Peyer's patch (tissue), 4 donors: ENCODE results near the gene KCNQ1. TPM values are rescaled to one million over a fixed set of nuclear protein-coding genes. Genes with fewer than 3 reads are reported as not detected.

Source experiments
- DNase-seq, 3 donors: peaks; one replicate each; pipeline ENCODE4 v3.0.0-alpha.2; 2017 to 2019
- H3K27ac ChIP-seq, 4 donors: fragments of 200-600 bp; sonication (generic); one replicate each; pipeline ENCODE4 v1.5.1; 2016 to 2019
- H3K27me3 ChIP-seq, 2 donors: fragments of 200-600 bp; sonication (generic); one replicate each; pipeline ENCODE4 v1.5.1; 2019
- H3K36me3 ChIP-seq, 3 donors: fragments of 200-600 bp; sonication (generic); one replicate each; pipeline ENCODE4 v1.5.1; 2016 to 2019
- H3K4me1 ChIP-seq, 4 donors: fragments of 200-600 bp; sonication (generic); one replicate each; pipeline ENCODE4 v1.5.1; 2016 to 2019
- H3K4me3 ChIP-seq, 4 donors: fragments of 200-600 bp; sonication (generic); 1 replicate in 3 of 4; 2 replicates in 1 of 4; pipeline ENCODE4 v1.5.1; 2016 to 2019; ENCODE audit warnings: mild to moderate bottlenecking in 1 of 4
- H3K9me3 ChIP-seq, 4 donors: fragments of 200-600 bp; sonication (generic); one replicate each; pipeline ENCODE4 v1.5.1; 2016 to 2019; ENCODE audit warnings: mild to moderate bottlenecking in 1 of 4
- POLR2A ChIP-seq, 2 donors: fragments of 450-650 bp; IDR thresholded peaks; one replicate each; pipeline ENCODE4 v1.5.1; 2017; ENCODE audit warnings: antibody characterized with exemption in 2 of 2, mild to moderate bottlenecking in 2 of 2, moderate library complexity in 2 of 2
- total RNA-seq, 4 donors: library from RNA; depleted of rRNA; stranded (reverse); fragments of >200 nt; gene quantifications; one replicate each; pipeline ENCODE4 v1.1.0, GENCODE V29; 2016
- TF ChIP-seq, protein P1 (sequence below), 6 experiments: fragments of 450-650 bp in 4 of 6; fragments of 200-600 bp in 2 of 6; sonication (generic) in 1 of 6; IDR thresholded peaks; one replicate each; pipeline ENCODE4 v1.5.1; 2017 to 2019; ENCODE audit warnings: antibody characterized with exemption in 6 of 6, mild to moderate bottlenecking in 3 of 6, moderate library complexity in 1 of 6

The KCNQ1 gene
- total RNA-seq, 4 donors from 2014 or later = 50.6 to 66.4 (median 54.2) TPM

DNA sequence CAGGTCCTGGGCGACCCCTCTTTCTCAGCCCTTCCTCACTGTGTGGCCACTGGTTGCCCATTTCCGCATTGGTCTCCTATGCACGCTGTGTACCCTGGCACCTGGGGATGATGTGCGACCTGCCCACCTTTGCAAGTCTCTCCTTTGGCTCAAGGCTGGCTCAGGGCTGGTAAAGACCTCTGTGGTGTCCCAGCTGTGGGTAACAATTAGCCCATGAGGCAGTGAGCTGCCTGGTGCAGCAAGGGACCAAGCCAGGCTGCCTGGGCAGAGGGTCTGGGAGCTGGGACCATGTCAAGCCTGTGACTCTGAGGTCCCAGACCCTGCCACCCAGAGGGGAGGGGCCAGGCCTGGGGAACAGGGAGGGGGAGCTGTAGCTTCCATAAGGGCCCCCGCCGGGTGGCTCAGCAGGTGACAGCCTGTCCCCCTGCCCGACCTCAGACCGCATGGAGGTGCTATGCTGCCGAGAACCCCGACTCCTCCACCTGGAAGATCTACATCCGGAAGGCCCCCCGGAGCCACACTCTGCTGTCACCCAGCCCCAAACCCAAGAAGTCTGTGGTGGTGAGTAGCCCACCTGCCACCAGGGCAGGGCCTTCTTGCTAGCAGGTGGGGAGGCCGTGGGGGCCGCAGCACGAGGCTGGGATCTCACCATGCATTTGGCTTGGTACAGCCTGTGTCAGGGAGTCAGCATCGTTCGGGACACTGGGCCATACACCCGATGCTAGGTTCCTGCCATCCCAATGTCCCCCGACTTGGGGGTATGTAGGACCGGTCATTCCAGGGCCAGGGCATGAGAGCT, 142.5 kb downstream of the KCNQ1 start:
- Histone ChIP-seq H3K9me3 (no peaks in the 10 kb centered on the region), H3K27me3 (no peaks in the 10 kb centered on the region), H3K27ac (no peak overlapping the region), H3K36me3 (no peaks in the 10 kb centered on the region), H3K4me3 (no peak overlapping the region), H3K4me1 (no peaks in the 10 kb centered on the region)
- no peak for TF ChIP-seq POLR2A (IDR thresholded peaks at IDR 0.05)
- TF ChIP-seq, protein P1, sequence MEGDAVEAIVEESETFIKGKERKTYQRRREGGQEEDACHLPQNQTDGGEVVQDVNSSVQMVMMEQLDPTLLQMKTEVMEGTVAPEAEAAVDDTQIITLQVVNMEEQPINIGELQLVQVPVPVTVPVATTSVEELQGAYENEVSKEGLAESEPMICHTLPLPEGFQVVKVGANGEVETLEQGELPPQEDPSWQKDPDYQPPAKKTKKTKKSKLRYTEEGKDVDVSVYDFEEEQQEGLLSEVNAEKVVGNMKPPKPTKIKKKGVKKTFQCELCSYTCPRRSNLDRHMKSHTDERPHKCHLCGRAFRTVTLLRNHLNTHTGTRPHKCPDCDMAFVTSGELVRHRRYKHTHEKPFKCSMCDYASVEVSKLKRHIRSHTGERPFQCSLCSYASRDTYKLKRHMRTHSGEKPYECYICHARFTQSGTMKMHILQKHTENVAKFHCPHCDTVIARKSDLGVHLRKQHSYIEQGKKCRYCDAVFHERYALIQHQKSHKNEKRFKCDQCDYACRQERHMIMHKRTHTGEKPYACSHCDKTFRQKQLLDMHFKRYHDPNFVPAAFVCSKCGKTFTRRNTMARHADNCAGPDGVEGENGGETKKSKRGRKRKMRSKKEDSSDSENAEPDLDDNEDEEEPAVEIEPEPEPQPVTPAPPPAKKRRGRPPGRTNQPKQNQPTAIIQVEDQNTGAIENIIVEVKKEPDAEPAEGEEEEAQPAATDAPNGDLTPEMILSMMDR (IDR thresholded peaks at IDR 0.05) = no peak
- peak in 2 of 3 donors; percentile 8 to 38 for DNase-seq

DNA sequence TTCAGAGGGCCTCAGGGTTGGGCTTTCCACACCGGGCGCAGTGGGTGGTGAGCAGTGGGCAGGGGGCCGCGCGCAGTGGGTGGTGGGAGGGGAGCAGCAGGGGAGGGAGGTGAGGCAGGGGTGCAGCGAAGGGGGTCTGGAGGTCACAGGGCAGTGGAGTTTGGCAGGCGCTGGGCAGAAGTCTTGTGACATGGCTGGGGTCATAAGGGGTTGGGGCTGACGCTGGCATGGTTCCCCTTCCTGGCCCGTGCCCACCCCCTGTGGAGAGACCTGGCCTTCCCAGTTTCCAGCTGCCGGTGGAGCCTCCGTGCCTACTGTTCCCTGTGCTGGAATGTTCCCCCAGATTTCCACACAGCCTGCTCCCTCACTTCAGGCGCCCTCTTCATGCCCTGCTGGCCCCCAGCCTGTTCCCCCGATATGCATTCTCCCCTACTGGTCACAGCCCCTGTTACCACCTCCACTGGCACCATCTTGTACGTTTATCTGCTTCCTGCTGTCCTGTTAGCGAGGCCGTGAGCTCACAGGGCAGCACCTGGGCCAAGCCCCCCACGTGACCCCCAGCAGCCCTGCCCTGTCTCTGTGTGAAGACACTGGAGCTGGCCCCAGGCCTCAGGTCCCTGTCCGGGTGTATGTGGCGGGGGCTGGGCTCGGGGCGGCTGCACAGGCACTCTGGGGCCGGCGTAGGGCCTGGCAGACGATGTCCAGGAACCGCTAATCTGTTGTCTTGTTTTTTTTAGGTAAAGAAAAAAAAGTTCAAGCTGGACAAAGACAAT, 143.4 kb downstream of the KCNQ1 start:
- no peak for TF ChIP-seq POLR2A (IDR thresholded peaks at IDR 0.05)
- TF ChIP-seq, protein P1 (IDR thresholded peaks at IDR 0.05) = no peak

DNA sequence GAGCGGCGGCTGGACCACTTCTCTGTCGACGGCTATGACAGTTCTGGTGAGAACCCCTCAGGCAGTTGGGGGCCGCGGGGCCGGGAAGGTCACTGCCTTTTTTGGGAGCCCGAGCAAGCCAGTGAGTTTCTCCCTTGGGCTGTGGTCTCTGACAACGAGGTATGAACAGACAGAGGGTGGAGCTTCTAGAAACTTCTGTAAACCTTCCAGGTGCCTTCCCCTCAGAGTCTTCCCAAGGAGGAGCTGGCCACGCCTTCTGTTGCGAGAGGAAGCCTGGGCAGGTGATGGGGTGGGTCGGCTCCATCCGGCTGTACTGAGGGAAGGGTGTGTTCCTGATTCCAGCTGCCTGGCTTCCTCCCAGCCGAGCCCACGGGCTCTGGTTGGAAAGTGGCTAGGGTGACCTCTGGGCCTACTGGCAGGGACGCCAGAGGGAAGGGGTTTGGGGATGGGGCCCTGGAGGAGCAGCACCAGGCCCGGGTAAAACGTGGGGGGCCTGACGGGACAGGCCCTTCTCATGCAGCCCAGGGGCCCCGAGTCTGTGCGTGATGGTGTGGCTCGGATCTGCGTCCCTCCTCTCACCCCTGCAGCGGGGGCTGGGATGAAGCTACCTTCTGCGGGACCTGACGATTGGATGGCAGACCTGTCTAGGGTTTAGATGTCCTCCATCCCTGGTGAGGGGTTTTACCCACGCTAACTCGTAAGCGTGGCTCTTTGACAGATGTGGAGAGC, 144.2 kb downstream of the KCNQ1 start:
- Histone ChIP-seq H3K36me3 (no peaks in the 10 kb centered on the region), H3K4me3 (no peak overlapping the region), H3K9me3 (no peaks in the 10 kb centered on the region), H3K4me1 (no peaks in the 10 kb centered on the region), H3K27me3 (no peaks in the 10 kb centered on the region), H3K27ac (no peak overlapping the region)
- TF ChIP-seq POLR2A (IDR thresholded peaks at IDR 0.05) = no peak
- TF ChIP-seq, protein P1 (IDR thresholded peaks at IDR 0.05) = no peak
- DNase-seq = peak in 2 of 3 donors; percentile 45 to 56

More for the DNA sequence above, 143.4 kb downstream of the KCNQ1 start:
- H3K4me3 ChIP-seq = no peak overlapping the region
- H3K27me3 ChIP-seq = no peaks in the 10 kb centered on the region
- no peaks in the 10 kb centered on the region for H3K36me3 ChIP-seq
- H3K9me3 ChIP-seq = no peaks in the 10 kb centered on the region
- no peaks in the 10 kb centered on the region for H3K4me1 ChIP-seq
- DNase-seq = peak in 1 of 3 donors; percentile 43
- no peak overlapping the region for H3K27ac ChIP-seq

DNA sequence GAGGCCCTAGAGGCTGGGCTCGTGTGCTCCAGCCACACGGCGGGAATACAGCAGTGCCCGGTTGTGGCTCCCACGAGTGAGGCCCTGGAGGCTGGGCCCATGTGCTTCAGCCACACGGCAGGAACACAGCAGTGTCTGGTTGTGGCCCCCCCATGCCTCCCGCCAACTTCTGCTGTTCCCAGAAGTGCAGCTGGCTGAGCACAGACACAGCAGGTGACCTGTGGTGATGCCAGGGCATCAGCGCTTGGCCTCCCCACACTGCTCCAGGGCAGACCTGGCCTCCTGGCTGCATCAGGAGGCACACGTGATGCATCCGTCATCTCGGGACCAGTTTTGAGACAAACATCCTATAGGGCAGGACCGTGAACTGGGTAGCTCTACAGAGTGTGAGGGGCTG, 144.7 kb downstream of the KCNQ1 start:
- no peak for DNase-seq
- no peaks in the 10 kb centered on the region for H3K27me3 ChIP-seq
- TF ChIP-seq POLR2A (IDR thresholded peaks at IDR 0.05) = no peak
- TF ChIP-seq, protein P1 (IDR thresholded peaks at IDR 0.05) = no peak

DNA sequence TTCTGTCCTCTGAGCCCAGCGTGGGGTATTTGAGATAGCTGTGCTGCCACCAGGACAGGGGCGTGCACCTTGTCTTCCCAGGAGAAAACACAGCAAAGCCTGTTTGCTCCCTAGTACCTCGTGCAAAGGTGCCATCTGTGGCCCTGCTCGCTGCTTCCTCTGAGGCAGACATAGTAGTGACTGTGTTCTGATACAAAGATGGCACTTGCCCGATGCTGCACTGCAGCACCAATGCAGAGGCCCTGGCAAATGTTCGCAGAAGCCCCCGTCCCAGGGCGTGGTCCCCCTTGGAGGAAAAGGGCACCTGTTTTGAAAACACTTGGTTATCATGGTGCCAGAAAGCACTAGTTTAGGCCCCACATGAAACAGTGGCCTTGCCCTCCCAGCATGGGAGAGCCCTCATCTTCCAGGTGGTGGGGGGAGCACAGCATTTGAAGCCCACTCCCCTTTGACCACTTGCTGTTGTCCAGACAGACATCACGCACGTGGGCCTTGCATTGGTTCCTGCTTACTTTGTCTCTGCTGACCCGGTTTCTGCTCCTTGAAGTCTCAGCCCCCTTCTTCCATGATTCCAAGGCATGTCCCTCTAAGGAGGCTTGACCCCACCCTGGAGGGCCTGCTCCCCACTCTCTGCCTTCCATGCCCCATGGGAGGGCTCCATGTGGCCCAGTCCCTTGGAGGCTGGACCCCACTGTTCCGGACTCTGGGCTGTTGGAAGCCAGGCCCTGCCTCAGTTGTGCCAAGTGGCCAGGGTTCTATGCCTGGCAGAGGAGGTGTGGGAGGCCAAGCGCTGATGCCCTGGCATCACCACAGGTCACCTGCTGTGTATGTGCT, 145.5 kb downstream of the KCNQ1 start:
- H3K4me1 ChIP-seq = no peaks in the 10 kb centered on the region
- H3K36me3 ChIP-seq = no peaks in the 10 kb centered on the region
- no peak overlapping the region for H3K4me3 ChIP-seq
- H3K27me3 ChIP-seq = no peaks in the 10 kb centered on the region
- H3K27ac ChIP-seq = no peak overlapping the region
- DNase-seq = no peak
- no peak for TF ChIP-seq POLR2A (IDR thresholded peaks at IDR 0.05)
- TF ChIP-seq, protein P1 (IDR thresholded peaks at IDR 0.05) = no peak
- no peaks in the 10 kb centered on the region for H3K9me3 ChIP-seq

More for the DNA sequence above, 144.7 kb downstream of the KCNQ1 start:
- no peaks in the 10 kb centered on the region for H3K36me3 ChIP-seq
- H3K4me1 ChIP-seq = no peaks in the 10 kb centered on the region
- H3K9me3 ChIP-seq = no peaks in the 10 kb centered on the region
- no peak overlapping the region for H3K27ac ChIP-seq
- no peak overlapping the region for H3K4me3 ChIP-seq
